Calu3 (cell line): Measurements from ENCODE around the gene PAK5. TPM values are rescaled to one million over a fixed set of nuclear protein-coding genes. Genes with fewer than 3 reads are reported as not detected.

Experiments
- BruUV-seq: library from RNA; stranded (reverse); fragments of 400-500 nt; replicated peaks from 2 replicates; lab custom pipeline; 2021; lab: Mats Ljungman, UMichigan
- CTCF ChIA-PET: fragments of 300-600 bp; sonication (Branson Sonifier 250); formaldehyde crosslinking; loops from one replicate; lab custom pipeline; 2022; ENCODE audit warnings: antibody characterized with exemption; lab: Charles Lee
- DNase-seq: peaks from one replicate; pipeline ENCODE4 v3.0.0; 2022
- H3K27ac Mint-ChIP-seq: one replicate; pipeline ENCODE4 v1.8.0; 2022; ENCODE audit warnings: mixed read lengths; ENCODE audit not compliant: unreplicated experiment
- H3K27me3 Mint-ChIP-seq: one replicate; pipeline ENCODE4 v1.8.0; 2022; ENCODE audit warnings: mixed read lengths; ENCODE audit not compliant: unreplicated experiment
- H3K36me3 Mint-ChIP-seq: one replicate; pipeline ENCODE4 v1.8.0; 2022; ENCODE audit warnings: mild to moderate bottlenecking, moderate library complexity, mixed read lengths; ENCODE audit not compliant: insufficient read depth, unreplicated experiment
- H3K4me1 Mint-ChIP-seq: one replicate; pipeline ENCODE4 v1.8.0; 2022; ENCODE audit warnings: mild to moderate bottlenecking, low read depth, mixed read lengths; ENCODE audit not compliant: unreplicated experiment
- H3K4me3 Mint-ChIP-seq: one replicate; pipeline ENCODE4 v1.8.0; 2022; ENCODE audit warnings: mild to moderate bottlenecking, low read depth, moderate library complexity, mixed read lengths; ENCODE audit not compliant: unreplicated experiment
- H3K9me3 Mint-ChIP-seq: one replicate; pipeline ENCODE4 v1.8.0; 2022; ENCODE audit warnings: low read depth, mixed read lengths; ENCODE audit not compliant: unreplicated experiment
- intact Hi-C: fragments of 100-400 bp; cut with micrococcal nuclease; formaldehyde crosslinking; loops from one replicate; pipeline ENCODE4 v1.10.0; 2022; ENCODE audit not compliant: unreplicated experiment
- total RNA-seq: library from RNA; stranded (reverse); gene quantifications from 2 replicates; pipeline ENCODE4 v1.2.3, GENCODE V29; 2022
- TF ChIP-seq, protein P1 (sequence below): fragments of 200-600 bp; IDR thresholded peaks from one replicate; pipeline ENCODE4 v1.8.0; 2022; ENCODE audit warnings: antibody characterized with exemption; ENCODE audit not compliant: unreplicated experiment

PAK5 gene
- total RNA-seq, 1 experiment from 2014 or later = not detected

DNA sequence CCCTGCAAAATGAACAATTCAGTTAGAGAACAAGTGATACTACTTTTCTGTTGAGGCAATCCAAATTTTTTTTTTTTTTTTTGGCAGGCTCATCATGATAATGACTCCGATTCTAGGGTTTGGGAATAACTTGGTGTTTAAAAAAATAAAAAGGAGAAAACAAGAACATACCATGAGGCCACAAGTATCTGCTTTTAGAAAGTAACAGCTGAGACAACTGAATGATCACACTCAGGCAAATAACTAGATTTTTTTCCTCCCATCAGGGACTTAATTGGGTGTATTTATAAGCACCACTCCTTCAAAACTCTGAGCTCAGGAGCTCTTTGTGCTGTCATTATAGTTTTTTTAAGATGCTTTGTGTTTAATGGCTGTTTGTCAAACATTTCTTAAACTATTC is 29.6 kb downstream of the PAK5 start:
- CTCF ChIA-PET = interaction anchor here (0.7 kb wide), 1 partner anchor 97 kb away, joined by 5 read pairs; no protein-coding TSS in a partner anchor
- peaks cover 36% of the 10 kb centered on the region for H3K27me3 Mint-ChIP-seq
- no peak for DNase-seq
- BruUV-seq = no TSS peak
- H3K9me3 Mint-ChIP-seq = no peaks in the 10 kb centered on the region
- no peak overlapping the region for H3K27ac Mint-ChIP-seq
- no peak overlapping the region for H3K4me3 Mint-ChIP-seq
- no peaks in the 10 kb centered on the region for H3K36me3 Mint-ChIP-seq
- intact Hi-C loops = no loop called here
- TF ChIP-seq, protein P1, sequence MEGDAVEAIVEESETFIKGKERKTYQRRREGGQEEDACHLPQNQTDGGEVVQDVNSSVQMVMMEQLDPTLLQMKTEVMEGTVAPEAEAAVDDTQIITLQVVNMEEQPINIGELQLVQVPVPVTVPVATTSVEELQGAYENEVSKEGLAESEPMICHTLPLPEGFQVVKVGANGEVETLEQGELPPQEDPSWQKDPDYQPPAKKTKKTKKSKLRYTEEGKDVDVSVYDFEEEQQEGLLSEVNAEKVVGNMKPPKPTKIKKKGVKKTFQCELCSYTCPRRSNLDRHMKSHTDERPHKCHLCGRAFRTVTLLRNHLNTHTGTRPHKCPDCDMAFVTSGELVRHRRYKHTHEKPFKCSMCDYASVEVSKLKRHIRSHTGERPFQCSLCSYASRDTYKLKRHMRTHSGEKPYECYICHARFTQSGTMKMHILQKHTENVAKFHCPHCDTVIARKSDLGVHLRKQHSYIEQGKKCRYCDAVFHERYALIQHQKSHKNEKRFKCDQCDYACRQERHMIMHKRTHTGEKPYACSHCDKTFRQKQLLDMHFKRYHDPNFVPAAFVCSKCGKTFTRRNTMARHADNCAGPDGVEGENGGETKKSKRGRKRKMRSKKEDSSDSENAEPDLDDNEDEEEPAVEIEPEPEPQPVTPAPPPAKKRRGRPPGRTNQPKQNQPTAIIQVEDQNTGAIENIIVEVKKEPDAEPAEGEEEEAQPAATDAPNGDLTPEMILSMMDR = no peak
- no peaks in the 10 kb centered on the region for H3K4me1 Mint-ChIP-seq

DNA sequence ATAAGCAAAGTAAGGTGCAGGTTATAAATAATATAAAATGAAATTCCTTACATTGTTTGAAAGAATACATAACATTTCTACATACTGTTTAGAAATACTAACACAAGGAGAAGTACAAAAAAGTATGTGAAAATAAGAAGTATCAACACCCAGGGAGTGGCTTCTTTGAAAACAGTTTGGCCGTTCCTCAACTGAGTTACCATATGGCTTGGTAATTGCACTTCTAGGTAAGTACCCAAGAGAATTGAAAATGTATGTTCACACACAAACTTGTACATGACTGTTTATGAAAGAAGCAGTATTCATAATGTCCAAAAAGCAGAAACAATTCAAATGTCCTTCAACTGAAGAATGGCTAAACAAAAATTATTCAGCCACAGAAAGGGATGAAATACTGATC is 30.7 kb downstream of the PAK5 start:
- Mint-ChIP-seq H3K4me3 (no peak overlapping the region), H3K27me3 (peaks cover 26% of the 10 kb centered on the region), H3K4me1 (no peaks in the 10 kb centered on the region), H3K27ac (no peak overlapping the region), H3K36me3 (no peaks in the 10 kb centered on the region), H3K9me3 (no peaks in the 10 kb centered on the region)
- DNase-seq = no peak
- TF ChIP-seq, protein P1 = no peak
- no TSS peak for BruUV-seq
- intact Hi-C loops = no loop called here
- CTCF ChIA-PET = no interaction called here

DNA sequence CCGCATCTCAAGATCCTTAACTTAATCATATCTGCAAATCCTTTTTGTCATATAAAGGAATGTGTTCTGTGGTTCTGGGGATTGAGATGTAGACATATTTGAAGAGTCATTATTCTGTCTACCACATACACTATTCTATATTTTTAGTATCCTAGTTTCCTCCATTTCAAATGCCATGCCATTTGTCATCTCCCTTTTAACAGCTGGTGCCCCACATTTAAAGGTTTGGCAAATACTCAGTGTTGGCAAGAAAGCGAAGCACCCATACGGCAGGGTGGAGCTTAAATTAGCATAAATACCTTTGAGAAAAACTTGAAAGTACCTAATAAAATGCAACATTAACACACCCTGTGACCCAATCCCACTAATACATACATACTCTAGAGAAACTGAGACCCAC is 31.7 kb downstream of the PAK5 start:
- no peak overlapping the region for H3K27ac Mint-ChIP-seq
- no peaks in the 10 kb centered on the region for H3K36me3 Mint-ChIP-seq
- H3K9me3 Mint-ChIP-seq = no peaks in the 10 kb centered on the region
- intact Hi-C loops = no loop called here
- CTCF ChIA-PET = no interaction called here
- no TSS peak for BruUV-seq
- TF ChIP-seq, protein P1 = no peak
- DNase-seq = no peak
- H3K4me1 Mint-ChIP-seq = no peaks in the 10 kb centered on the region
- no peak overlapping the region for H3K4me3 Mint-ChIP-seq
- H3K27me3 Mint-ChIP-seq = peaks cover 32% of the 10 kb centered on the region

DNA sequence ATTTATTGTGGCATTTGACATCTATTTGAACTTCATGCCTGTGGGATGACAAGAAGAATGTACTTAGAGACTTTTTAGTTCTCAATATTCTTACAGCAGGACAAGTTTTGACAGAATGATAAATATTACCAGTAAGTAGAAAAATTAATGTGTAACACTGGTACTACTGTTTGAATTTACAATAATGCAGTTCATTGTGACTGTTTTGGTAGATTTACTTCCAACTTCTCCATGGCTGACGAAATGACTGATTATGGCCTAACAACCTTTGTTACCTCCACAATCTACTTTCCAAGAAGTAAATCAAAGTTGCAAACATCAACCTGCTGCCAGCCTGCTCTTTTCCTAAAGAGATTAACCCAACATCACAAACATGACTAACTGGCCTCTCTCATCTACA is 38.5 kb downstream of the PAK5 start:
- no peak for DNase-seq
- H3K27me3 Mint-ChIP-seq = peaks cover 53% of the 10 kb centered on the region
- no peaks in the 10 kb centered on the region for H3K36me3 Mint-ChIP-seq
- no peak overlapping the region for H3K27ac Mint-ChIP-seq
- no peaks in the 10 kb centered on the region for H3K4me1 Mint-ChIP-seq
- TF ChIP-seq, protein P1 = no peak
- no peak overlapping the region for H3K4me3 Mint-ChIP-seq
- H3K9me3 Mint-ChIP-seq = no peaks in the 10 kb centered on the region
- intact Hi-C loops = no loop called here
- no TSS peak for BruUV-seq
- CTCF ChIA-PET = no interaction called here
